ENCODE data around the gene SYNPO2.

Gene SYNPO2

GRCh38 chr4:119039160-119039559 lies 150.5 kb downstream of the SYNPO2 start:
- TF ChIP-seq POLR2A (IDR thresholded peaks at IDR 0.05; ENCODE audit: extremely low read depth, insufficient read length) (no peak), MAX (IDR thresholded peaks at IDR 0.05; ENCODE audit: low read depth, low read length) (no peak), MYC (IDR thresholded peaks at IDR 0.05; ENCODE audit: low read depth, low read length) (no peak)
- TF ChIP-seq, protein P1, sequence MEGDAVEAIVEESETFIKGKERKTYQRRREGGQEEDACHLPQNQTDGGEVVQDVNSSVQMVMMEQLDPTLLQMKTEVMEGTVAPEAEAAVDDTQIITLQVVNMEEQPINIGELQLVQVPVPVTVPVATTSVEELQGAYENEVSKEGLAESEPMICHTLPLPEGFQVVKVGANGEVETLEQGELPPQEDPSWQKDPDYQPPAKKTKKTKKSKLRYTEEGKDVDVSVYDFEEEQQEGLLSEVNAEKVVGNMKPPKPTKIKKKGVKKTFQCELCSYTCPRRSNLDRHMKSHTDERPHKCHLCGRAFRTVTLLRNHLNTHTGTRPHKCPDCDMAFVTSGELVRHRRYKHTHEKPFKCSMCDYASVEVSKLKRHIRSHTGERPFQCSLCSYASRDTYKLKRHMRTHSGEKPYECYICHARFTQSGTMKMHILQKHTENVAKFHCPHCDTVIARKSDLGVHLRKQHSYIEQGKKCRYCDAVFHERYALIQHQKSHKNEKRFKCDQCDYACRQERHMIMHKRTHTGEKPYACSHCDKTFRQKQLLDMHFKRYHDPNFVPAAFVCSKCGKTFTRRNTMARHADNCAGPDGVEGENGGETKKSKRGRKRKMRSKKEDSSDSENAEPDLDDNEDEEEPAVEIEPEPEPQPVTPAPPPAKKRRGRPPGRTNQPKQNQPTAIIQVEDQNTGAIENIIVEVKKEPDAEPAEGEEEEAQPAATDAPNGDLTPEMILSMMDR (IDR thresholded peaks at IDR 0.05; ENCODE audit: low read depth, low read length) = no peak
- no peak for DNase-seq (ENCODE audit: low read depth)
- no peak overlapping the region for H3K4me3 ChIP-seq (ENCODE audit: low read depth, low read length)

- TF ChIP-seq MYC (IDR thresholded peaks at IDR 0.05; ENCODE audit: low read depth, low read length) (no peak), POLR2A (IDR thresholded peaks at IDR 0.05; ENCODE audit: extremely low read depth, insufficient read length) (no peak), MAX (IDR thresholded peaks at IDR 0.05; ENCODE audit: low read depth, low read length) (no peak)
- TF ChIP-seq, protein P1 (IDR thresholded peaks at IDR 0.05; ENCODE audit: low read depth, low read length) = no peak
- H3K4me3 ChIP-seq (ENCODE audit: low read depth, low read length) = no peak overlapping the region
- DNase-seq (ENCODE audit: low read depth) = peak; percentile 14
These were observed 151.1 kb downstream of the SYNPO2 start for GRCh38 chr4:119039779-119040178.

GRCh38 chr4:119040261-119040660 lies 151.6 kb downstream of the SYNPO2 start:
- no peak for DNase-seq (ENCODE audit: low read depth)
- no peak for TF ChIP-seq MYC (IDR thresholded peaks at IDR 0.05; ENCODE audit: low read depth, low read length)
- no peak for TF ChIP-seq POLR2A (IDR thresholded peaks at IDR 0.05; ENCODE audit: extremely low read depth, insufficient read length)
- no peak for TF ChIP-seq MAX (IDR thresholded peaks at IDR 0.05; ENCODE audit: low read depth, low read length)
- TF ChIP-seq, protein P1 (IDR thresholded peaks at IDR 0.05; ENCODE audit: low read depth, low read length) = no peak
- no peak overlapping the region for H3K4me3 ChIP-seq (ENCODE audit: low read depth, low read length)

DNA sequence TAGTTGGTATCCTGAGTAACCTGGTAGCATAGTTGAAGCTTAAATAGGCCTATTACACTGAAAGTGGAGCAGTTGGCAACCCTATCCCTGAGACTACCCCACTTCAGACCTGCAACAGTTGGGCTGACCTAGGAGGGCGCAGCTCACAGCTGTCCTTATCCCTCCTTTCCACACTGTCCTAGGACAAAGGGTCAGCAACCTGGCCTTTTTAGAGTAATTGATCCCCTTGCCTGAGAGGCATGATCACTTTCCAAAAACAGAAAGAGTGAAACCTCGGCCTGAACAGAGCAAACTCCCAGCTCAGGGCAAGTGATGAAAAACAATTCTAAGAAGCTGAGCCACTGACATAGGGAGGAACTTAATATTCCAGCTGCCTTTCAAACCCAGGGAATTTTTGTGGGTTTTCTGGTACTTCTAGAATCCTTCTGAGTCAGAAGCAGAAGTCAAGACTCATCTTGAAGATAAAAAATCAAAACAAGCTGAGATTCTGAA lies 152.1 kb downstream of the SYNPO2 start:
- no peak for TF ChIP-seq MAX (IDR thresholded peaks at IDR 0.05; ENCODE audit: low read depth, low read length)
- TF ChIP-seq MYC (IDR thresholded peaks at IDR 0.05; ENCODE audit: low read depth, low read length) = no peak
- no peak for TF ChIP-seq POLR2A (IDR thresholded peaks at IDR 0.05; ENCODE audit: extremely low read depth, insufficient read length)
- TF ChIP-seq, protein P1 (IDR thresholded peaks at IDR 0.05; ENCODE audit: low read depth, low read length) = no peak
- no peak for DNase-seq (ENCODE audit: low read depth)
- H3K4me3 ChIP-seq (ENCODE audit: low read depth, low read length) = no peak overlapping the region

- H3K4me3 ChIP-seq (ENCODE audit: low read depth, low read length) = no peak overlapping the region
- TF ChIP-seq MAX (IDR thresholded peaks at IDR 0.05; ENCODE audit: low read depth, low read length) (no peak), POLR2A (IDR thresholded peaks at IDR 0.05; ENCODE audit: extremely low read depth, insufficient read length) (no peak), MYC (IDR thresholded peaks at IDR 0.05; ENCODE audit: low read depth, low read length) (no peak)
- TF ChIP-seq, protein P1 (IDR thresholded peaks at IDR 0.05; ENCODE audit: low read depth, low read length) = no peak
- no peak for DNase-seq (ENCODE audit: low read depth)
These were observed 152.7 kb downstream of the SYNPO2 start for GRCh38 chr4:119041396-119041795.

Measured in NB4 (cell line).